ENCODE data around the gene MYO16.

Gene MYO16

GRCh38 chr13:109151696-109152095 is 522.3 kb downstream of the MYO16 start:
- TF ChIP-seq, protein P1, sequence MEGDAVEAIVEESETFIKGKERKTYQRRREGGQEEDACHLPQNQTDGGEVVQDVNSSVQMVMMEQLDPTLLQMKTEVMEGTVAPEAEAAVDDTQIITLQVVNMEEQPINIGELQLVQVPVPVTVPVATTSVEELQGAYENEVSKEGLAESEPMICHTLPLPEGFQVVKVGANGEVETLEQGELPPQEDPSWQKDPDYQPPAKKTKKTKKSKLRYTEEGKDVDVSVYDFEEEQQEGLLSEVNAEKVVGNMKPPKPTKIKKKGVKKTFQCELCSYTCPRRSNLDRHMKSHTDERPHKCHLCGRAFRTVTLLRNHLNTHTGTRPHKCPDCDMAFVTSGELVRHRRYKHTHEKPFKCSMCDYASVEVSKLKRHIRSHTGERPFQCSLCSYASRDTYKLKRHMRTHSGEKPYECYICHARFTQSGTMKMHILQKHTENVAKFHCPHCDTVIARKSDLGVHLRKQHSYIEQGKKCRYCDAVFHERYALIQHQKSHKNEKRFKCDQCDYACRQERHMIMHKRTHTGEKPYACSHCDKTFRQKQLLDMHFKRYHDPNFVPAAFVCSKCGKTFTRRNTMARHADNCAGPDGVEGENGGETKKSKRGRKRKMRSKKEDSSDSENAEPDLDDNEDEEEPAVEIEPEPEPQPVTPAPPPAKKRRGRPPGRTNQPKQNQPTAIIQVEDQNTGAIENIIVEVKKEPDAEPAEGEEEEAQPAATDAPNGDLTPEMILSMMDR (IDR thresholded peaks at IDR 0.05; ENCODE audit: low read depth, low read length): no peak
- DNase-seq (ENCODE audit: extremely low read depth, low read depth): no peak

GRCh38 chr13:109152311-109152820 is 523.0 kb downstream of the MYO16 start:
- DNase-seq (ENCODE audit: extremely low read depth, low read depth): no peak
- TF ChIP-seq, protein P1 (IDR thresholded peaks at IDR 0.05; ENCODE audit: low read depth, low read length): no peak

- TF ChIP-seq, protein P1 (IDR thresholded peaks at IDR 0.05; ENCODE audit: low read depth, low read length): no peak
- DNase-seq (ENCODE audit: extremely low read depth, low read depth): no peak
Observed at GRCh38 chr13:109152941-109153340, 523.5 kb downstream of the MYO16 start.

- TF ChIP-seq, protein P1 (IDR thresholded peaks at IDR 0.05; ENCODE audit: low read depth, low read length): no peak
- DNase-seq (ENCODE audit: extremely low read depth, low read depth): no peak
Observed at GRCh38 chr13:109154146-109154545, 524.7 kb downstream of the MYO16 start.

DNA sequence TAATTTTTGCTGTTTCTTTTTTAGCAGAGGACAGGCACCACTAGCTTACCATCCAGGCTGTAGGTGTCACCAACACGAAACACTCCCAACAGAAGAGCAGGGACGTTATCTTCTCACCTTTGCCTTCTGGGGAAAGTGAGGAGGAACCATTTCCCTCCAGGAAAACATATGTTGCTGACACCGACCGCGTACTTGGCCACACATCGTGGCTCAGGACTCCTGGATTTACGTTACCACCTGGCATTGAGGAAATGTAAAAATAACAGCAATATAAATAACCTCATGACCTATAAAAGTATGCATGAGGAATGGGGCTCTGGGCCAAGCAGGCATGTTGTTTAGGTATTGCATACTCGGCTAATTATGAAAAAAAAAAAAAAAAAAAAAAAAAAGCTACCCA is 525.1 kb downstream of the MYO16 start:
- DNase-seq (ENCODE audit: extremely low read depth, low read depth): no peak
- TF ChIP-seq, protein P1 (IDR thresholded peaks at IDR 0.05; ENCODE audit: low read depth, low read length): no peak

GRCh38 chr13:109154966-109155761 is 525.8 kb downstream of the MYO16 start:
- TF ChIP-seq, protein P1 (IDR thresholded peaks at IDR 0.05; ENCODE audit: low read depth, low read length): peak; percentile 1; the same call in 1 of the 2 replicates
- DNase-seq (ENCODE audit: extremely low read depth, low read depth): peak; percentile 56

DNA sequence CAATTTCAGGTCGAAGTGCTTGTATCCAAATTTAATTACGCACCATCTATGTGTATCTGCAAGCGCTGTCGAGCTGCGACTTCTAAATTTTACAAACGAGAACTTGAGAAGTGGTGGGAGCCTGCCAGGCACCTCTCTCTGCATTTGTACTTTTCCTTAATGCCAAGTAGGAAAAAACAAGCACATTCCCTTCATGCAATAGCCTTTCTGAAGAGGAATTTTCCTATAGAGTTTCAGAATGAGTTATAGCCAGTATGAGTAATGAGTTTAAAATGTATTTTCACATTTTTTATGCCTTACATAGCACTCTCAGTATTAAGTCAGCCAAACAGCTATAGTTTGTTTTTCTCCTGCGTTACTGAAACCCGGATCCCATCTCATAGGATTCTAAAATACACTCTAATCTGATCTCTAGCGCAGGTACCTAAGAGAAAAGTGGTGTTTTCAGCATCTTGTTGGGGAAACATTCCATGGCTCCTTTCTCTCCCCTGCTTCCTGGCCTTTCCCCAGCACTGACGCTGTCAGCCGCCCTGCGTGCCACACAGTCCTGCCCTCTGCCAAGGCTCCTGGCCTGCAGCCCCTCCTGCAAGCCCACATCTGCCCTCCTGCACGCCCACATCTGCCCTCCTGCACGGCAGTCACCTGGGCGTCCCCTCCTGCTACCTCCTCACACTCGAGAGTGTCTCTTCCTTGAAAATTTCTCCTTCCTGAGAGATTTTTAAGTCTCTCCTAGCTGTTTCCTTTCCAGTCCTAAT is 526.9 kb downstream of the MYO16 start:
- DNase-seq (ENCODE audit: extremely low read depth, low read depth): peak; percentile 54

More for the DNA sequence above, 526.9 kb downstream of the MYO16 start:
- TF ChIP-seq, protein P1 (IDR thresholded peaks at IDR 0.05; ENCODE audit: low read depth, low read length): no peak
